Thyroid gland (tissue), 4 donors: ENCODE data around the gene MAP4K5. TPM values are rescaled to one million over a fixed set of nuclear protein-coding genes. Genes with fewer than 3 reads are reported as not detected.

ENCODE experiments used
- DNase-seq, 2 donors: peaks; one replicate each; pipeline ENCODE4 v3.0.0-alpha.2; 2019
- H3K27ac ChIP-seq, 3 donors: fragments of 200-600 bp; sonication (generic); 1 replicate in 2 of 3; 2 replicates in 1 of 3; pipeline ENCODE4 v1.5.1; 2016 to 2019; ENCODE audit warnings: mild to moderate bottlenecking in 1 of 3, moderate library complexity in 1 of 3
- H3K27me3 ChIP-seq: fragments of 200-600 bp; sonication (generic); one replicate; pipeline ENCODE4 v1.5.1; 2019
- H3K36me3 ChIP-seq, 2 donors: fragments of 200-600 bp; sonication (generic); one replicate each; pipeline ENCODE4 v1.5.1; 2016 to 2019
- H3K4me1 ChIP-seq, 2 donors: fragments of 200-600 bp; sonication (generic); one replicate each; pipeline ENCODE4 v1.5.1; 2017 to 2019
- H3K4me3 ChIP-seq, 3 donors: fragments of 200-600 bp; sonication (generic); replicated peaks in 1 of 3; 1 replicate in 2 of 3; 2 replicates in 1 of 3; pipeline ENCODE4 v1.5.1; 2016; ENCODE audit warnings: mild to moderate bottlenecking in 1 of 3
- H3K9me3 ChIP-seq: fragments of 200-600 bp; sonication (generic); one replicate; pipeline ENCODE4 v1.5.1; 2017
- CTCF ChIP-seq, 6 experiments: fragments of 200-600 bp in 3 of 6; fragments of 450-650 bp in 3 of 6; sonication (generic) in 3 of 6; IDR thresholded peaks; one replicate each; pipeline ENCODE4 v1.5.1; 2016 to 2019; ENCODE audit warnings: antibody characterized with exemption in 6 of 6, mild to moderate bottlenecking in 2 of 6, inconsistent platforms in 1 of 6, moderate library complexity in 1 of 6
- POLR2A ChIP-seq, 2 donors: fragments of 450-650 bp; IDR thresholded peaks; one replicate each; pipeline ENCODE4 v1.6.1; 2017; ENCODE audit warnings: antibody characterized with exemption in 2 of 2, mild to moderate bottlenecking in 2 of 2, moderate library complexity in 1 of 2
- WGBS, 2 donors: methylation state at CpG; one replicate each; pipeline ENCODE4 v1.1.5; 2017; 5-methylcytosine and 5-hydroxymethylcytosine counted together
- intact Hi-C: fragments of 100-400 bp; cut with DNase I; formaldehyde crosslinking; loops from one replicate; pipeline ENCODE4 v1.15.1; 2023
- total RNA-seq, 4 donors: library from RNA; depleted of rRNA; stranded (reverse); fragments of >200 nt; gene quantifications; one replicate each; pipeline ENCODE4 v1.2.3, GENCODE V29; 2016

The MAP4K5 gene
- total RNA-seq: 100 to 1,000 TPM; 139 to 259 (median 153) TPM

DNA sequence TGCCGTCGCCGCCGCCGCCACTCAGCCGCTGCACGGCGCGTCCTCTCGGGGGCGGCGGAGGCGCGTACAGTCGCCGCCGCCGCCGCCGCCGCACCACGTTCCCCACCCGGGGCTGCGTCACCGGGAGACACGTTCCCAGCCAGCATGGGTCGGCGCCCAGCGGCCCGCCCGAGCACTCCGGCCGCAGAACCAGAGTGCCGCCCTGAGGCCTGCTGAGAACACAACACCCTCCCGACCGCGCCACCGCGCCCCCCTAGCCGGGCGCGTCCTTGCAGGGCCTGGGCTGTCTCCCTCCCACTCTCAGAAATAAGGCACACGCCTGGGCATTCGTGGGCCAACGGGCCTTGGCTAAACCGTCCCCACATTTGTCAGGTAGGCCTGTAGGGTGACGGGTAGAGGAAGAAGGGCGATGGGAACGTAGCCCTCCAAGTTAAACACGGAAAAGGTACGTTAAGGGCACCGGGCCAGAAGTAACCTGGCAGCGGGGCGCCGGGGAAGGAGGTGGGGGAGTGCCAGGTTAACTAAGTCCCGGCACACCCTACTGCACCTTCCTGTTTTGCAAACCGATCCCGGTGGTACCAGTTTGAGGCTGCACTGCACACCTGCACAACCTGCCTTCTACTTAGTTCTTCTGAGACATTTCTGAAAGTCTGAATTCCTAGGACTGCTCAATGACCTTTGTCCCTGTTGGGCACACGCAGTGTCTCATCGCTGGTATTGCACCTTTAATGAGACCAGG is at the start of gene MAP4K5:
MAP4K5 (minus strand) TSS at position 68 of the 739 bp plus-strand sequence. CDS start 520 bp downstream, outside the sequence.
- no peaks in the 10 kb centered on the region for H3K9me3 ChIP-seq
- H3K27ac ChIP-seq: peak within 1 kb of the TSS; percentile 93 to 98 (median 97)
- 0 to 1% methylated on average over 18 to 19 of the region's 60 CpGs for WGBS, 2 donors
- intact Hi-C loops: loop anchor here (5.0 to 10.0 kb wide), 3 partner anchors 210 to 668 kb away; no protein-coding TSS in a partner anchor
- peaks cover 22 to 31% of the 10 kb centered on the region in 2 donors for H3K4me1 ChIP-seq
- DNase-seq: peak; percentile 92 to 94
- TF ChIP-seq CTCF (IDR thresholded peaks at IDR 0.05): peak; percentile 62 to 99 (median 88)
- peak in 1 of 2 donors; percentile 92 for TF ChIP-seq POLR2A (IDR thresholded peaks at IDR 0.05)
- H3K4me3 ChIP-seq: peak within 1 kb of the TSS; percentile 58 to 98 (median 92)
- no peaks in the 10 kb centered on the region for H3K36me3 ChIP-seq
- no peaks in the 10 kb centered on the region for H3K27me3 ChIP-seq

DNA sequence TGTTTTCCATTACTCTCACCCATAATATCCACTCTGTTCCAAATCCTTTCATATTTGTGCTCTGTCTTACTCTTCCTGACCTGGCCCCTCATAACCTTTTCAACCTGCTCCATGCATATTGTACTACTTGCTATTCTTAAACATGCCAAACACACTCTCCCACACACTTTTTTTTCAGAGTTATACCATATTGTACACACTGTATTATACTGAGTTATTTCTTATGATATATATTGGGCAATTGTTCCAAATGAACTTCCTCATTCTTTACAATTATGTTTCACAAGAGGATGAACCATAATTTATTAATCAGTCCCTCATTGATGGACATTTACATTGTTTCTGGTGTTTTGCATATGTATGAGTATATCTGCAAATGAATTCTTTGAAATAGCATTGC is 46.1 kb upstream of the MAP4K5 start:
- Histone ChIP-seq H3K27me3 (no peaks in the 10 kb centered on the region), H3K4me1 (no peaks in the 10 kb centered on the region), H3K4me3 (no peak overlapping the region), H3K36me3 (no peaks in the 10 kb centered on the region), H3K9me3 (no peaks in the 10 kb centered on the region), H3K27ac (no peak overlapping the region)
- no peak for TF ChIP-seq POLR2A (IDR thresholded peaks at IDR 0.05)
- DNase-seq: no peak
- intact Hi-C loops: no loop called here

DNA sequence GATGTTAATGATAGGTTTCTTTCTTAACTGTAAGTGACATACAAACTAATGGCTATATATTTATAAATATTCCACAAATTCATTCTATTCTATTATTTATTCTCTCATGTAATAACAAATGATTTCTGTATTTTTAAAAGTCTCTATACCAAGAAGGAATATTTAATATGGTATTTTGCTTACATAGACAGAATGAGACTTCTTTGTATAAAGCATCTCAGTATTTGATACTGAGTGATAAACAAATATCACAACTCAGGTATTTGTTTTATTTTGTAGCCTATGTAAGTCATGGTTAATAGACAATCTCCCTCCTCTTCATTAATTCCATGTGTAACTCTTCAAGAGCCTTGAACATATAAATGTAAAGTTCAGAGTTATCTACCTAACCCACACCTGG is 45.6 kb upstream of the MAP4K5 start:
- intact Hi-C loops: no loop called here
- TF ChIP-seq CTCF (IDR thresholded peaks at IDR 0.05) (no peak), POLR2A (IDR thresholded peaks at IDR 0.05) (no peak)
- Histone ChIP-seq H3K4me1 (no peaks in the 10 kb centered on the region), H3K9me3 (no peaks in the 10 kb centered on the region), H3K36me3 (no peaks in the 10 kb centered on the region), H3K4me3 (no peak overlapping the region), H3K27me3 (no peaks in the 10 kb centered on the region), H3K27ac (no peak overlapping the region)
- no peak for DNase-seq

DNA sequence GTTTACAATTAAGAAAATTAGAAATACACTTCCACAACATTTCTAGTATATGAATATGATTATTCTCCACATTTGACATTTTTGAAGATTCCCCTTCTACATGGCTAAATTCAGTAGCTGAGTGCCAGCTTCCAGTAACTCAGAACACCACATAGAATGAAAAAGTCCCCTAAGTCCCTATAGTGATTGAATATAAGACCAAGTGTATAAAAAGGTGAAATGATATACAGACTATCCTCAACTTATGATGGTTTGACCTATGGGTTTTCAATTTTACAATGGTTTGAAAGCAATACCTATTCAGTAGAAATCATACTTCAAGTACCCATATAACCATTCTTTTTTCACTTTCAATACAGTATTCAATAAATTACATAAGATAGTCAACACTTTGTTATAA is 43.4 kb upstream of the MAP4K5 start:
- no peaks in the 10 kb centered on the region for H3K36me3 ChIP-seq
- H3K9me3 ChIP-seq: no peaks in the 10 kb centered on the region
- no peak overlapping the region for H3K4me3 ChIP-seq
- no peaks in the 10 kb centered on the region for H3K27me3 ChIP-seq
- intact Hi-C loops: no loop called here
- H3K27ac ChIP-seq: no peak overlapping the region
- no peak for DNase-seq
- TF ChIP-seq CTCF (IDR thresholded peaks at IDR 0.05): no peak
- no peaks in the 10 kb centered on the region for H3K4me1 ChIP-seq

- Histone ChIP-seq H3K9me3 (no peaks in the 10 kb centered on the region), H3K27ac (no peak overlapping the region), H3K4me1 (no peaks in the 10 kb centered on the region), H3K4me3 (no peak overlapping the region), H3K27me3 (no peaks in the 10 kb centered on the region), H3K36me3 (no peaks in the 10 kb centered on the region)
- WGBS, 2 donors: 79 to 80% methylated on average over 2 of the region's 2 CpGs
- no peak for DNase-seq
- intact Hi-C loops: no loop called here
- TF ChIP-seq POLR2A (IDR thresholded peaks at IDR 0.05) (no peak), CTCF (IDR thresholded peaks at IDR 0.05) (no peak)
Observed at GRCh38 chr14:50573862-50574261, 41.5 kb upstream of the MAP4K5 start.
